OCI-M2 (cell line): ENCODE measurements around the gene STH.

ENCODE experiments used
- DNase-seq: peaks from one replicate; lab custom pipeline; 2025; ENCODE audit not compliant: unreplicated experiment; lab: John Stamatoyannopoulos, UW

Gene STH

GRCh38 chr17:45966606-45967280 is 32.3 kb upstream of the STH start:
- no peak for DNase-seq

GRCh38 chr17:45967378-45967777 is 31.7 kb upstream of the STH start:
- DNase-seq: no peak

GRCh38 chr17:45968732-45969131 is 30.3 kb upstream of the STH start:
- DNase-seq: no peak

- DNase-seq: no peak
Measured at GRCh38 chr17:45969726-45970125, 29.3 kb upstream of the STH start.

- DNase-seq: no peak
Measured at GRCh38 chr17:45970659-45971058, 28.4 kb upstream of the STH start.

- DNase-seq: no peak
Measured at GRCh38 chr17:45971698-45972141, 27.3 kb upstream of the STH start.

- no peak for DNase-seq
Measured at GRCh38 chr17:45972531-45972930, 26.5 kb upstream of the STH start.

- no peak for DNase-seq
Measured at GRCh38 chr17:45973099-45973780, 25.8 kb upstream of the STH start.

GRCh38 chr17:45973946-45974859 is 24.8 kb upstream of the STH start:
- no peak for DNase-seq

- DNase-seq: no peak
Measured at GRCh38 chr17:45974916-45975630, 24.0 kb upstream of the STH start.

- no peak for DNase-seq
Measured at GRCh38 chr17:45975640-45976295, 23.3 kb upstream of the STH start.

GRCh38 chr17:45976391-45976754 is 22.7 kb upstream of the STH start:
- DNase-seq: no peak

GRCh38 chr17:45976755-45977505 is 22.1 kb upstream of the STH start:
- DNase-seq: no peak

- DNase-seq: no peak
Measured at GRCh38 chr17:45977506-45977824, 21.6 kb upstream of the STH start.

- DNase-seq: no peak
Measured at GRCh38 chr17:45977976-45978626, 20.9 kb upstream of the STH start.

- DNase-seq: no peak
Measured at GRCh38 chr17:45979137-45979536, 19.9 kb upstream of the STH start.

- no peak for DNase-seq
Measured at GRCh38 chr17:45980855-45981254, 18.2 kb upstream of the STH start.

GRCh38 chr17:45981306-45981705 is 17.7 kb upstream of the STH start:
- no peak for DNase-seq

GRCh38 chr17:45982791-45983613 is 16.0 kb upstream of the STH start:
- no peak for DNase-seq
